ENCODE data around the gene SATB2.

The SATB2 gene

DNA sequence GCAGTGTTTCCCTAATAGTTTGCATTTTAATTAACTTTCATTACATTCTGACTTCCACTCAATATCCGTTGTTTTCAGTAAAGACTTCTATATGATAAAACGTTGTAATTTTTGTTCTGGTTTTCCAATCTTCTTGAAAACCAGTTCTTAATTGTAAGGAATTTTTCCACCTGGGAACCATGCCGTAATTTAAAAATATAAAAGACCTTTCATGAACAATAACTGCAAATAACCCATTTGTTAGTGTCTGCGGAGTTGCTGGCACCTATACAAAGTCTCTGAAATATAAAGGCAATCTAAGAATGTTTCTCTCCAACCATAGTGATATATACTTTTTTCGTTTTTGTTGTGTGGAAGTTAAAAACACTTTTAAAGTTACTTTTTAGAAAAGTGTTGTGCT, 7.7 kb upstream of the SATB2 start:
- no peak for DNase-seq

GRCh38 chr2:199464606-199465352, 7.0 kb upstream of the SATB2 start:
- DNase-seq, result no peak

DNA sequence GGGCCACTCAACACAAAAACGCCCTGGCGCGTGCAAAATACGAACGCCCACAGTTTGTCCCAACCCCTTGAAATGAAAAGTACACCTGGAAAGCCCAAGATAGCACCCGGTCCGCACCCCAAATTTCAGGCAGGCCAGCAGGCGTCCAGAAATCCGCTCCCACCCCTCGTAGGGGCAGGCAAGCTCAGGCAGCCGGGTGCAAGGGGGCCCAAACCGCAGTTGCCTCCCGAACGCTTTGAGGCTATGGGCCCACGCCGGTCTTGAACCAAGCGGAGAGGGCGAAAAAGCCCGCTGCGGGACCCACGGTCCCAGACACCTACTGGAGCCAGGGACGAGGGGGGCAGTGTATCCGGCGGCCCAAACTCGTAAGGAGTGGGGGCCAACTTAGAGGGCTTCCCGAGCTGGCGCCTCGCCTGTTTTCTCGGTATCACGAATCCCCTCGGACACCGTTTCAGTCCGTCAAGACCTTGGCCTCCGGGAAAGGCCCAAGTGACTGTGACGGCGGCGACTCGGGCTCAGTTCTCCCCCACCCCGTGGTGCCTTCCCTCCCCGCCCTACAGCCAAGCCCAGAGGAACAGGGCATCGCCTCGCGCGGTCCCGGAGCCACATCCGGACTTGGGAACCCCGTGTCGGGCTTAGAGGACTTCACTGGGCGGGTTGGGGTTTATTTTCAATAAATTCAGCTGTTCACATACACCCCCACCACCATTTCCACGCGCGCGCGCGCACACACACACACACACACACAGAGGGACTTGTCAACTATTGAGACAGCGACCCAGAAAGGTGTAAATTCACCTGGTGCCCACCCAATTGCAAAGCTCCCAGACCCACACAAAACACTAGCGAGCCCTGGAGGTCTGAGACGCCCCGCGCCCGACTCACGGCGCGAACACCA, 6.2 kb upstream of the SATB2 start:
- DNase-seq, result no peak

GRCh38 chr2:199462956-199463692, 5.4 kb upstream of the SATB2 start:
- DNase-seq, result peak; percentile 37

GRCh38 chr2:199462347-199462955, 4.7 kb upstream of the SATB2 start:
- no peak for DNase-seq

DNA sequence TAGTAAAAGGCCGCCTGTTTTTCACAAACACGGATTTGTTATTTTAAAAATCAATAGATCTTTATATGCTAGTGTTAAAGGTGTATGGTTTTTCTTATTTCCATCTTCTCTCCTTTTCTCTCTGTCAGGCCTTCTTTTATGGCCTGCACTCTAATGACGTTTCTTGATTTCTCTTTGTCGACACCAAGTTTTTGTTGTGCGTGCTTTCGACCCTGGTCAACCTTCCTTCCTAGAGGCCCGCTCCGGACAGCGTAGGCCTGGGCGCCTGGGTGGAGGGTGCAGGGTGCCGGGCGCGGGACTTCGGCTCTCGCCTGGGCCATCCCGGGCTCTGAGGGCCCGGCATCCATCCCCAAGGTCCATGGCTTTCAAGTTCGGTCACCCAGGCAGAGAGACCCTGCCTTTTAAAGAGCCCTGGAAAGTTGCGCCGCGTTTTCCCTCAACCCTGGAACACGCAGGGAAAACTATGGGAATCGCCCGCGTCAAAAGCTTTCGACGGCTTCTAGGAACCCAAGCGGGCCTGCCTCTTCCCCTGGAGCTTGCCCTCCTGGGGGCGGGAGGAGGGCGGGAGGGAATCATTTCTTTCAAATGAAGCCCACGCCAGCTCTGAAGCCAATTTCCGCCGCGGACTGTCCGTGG, 4.1 kb upstream of the SATB2 start:
- DNase-seq, result no peak

GRCh38 chr2:199460846-199461710, 3.3 kb upstream of the SATB2 start:
- no peak for DNase-seq

GRCh38 chr2:199460101-199460671, 2.4 kb upstream of the SATB2 start:
- no peak for DNase-seq

DNA sequence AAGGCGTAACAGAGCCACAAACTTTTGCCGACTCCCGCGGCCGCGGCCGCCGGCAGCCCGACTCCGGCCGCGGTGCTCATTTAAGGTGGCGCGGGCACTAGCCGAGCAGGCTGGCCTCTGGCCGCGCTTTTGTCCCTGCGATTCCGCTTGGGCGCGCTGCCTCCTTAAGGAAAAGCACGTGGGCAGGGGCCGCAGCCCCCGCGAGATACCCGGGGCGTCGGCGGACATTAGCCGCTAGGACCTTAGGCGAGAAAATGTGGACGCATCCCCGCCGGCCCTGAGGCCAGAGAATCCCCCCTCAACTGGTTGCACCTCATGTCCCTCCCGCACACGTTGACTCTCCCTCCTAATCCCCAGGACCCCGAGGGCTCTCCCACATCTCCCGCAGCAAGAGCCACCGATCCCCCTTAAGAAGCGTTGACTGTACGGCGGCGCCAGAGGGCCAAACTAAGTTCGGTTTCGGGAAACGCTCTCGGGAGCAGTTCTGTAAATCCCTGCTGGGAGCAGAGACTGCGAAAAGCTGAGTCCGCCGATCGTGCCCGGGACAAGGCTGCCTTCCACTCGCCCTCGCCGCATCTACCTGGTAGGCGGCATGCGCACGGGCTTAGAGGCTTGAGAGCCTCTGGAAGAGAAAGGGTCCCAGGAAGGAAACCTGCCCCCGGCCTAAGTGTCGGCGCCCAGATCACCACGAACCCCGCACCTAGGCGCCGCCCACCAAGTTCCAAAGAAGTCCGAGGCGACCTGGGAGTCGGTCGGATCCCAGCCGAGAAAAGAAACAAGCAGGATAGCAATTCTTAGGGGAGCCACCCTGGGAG, 1.8 kb upstream of the SATB2 start:
- DNase-seq, result peak; percentile 47

DNA sequence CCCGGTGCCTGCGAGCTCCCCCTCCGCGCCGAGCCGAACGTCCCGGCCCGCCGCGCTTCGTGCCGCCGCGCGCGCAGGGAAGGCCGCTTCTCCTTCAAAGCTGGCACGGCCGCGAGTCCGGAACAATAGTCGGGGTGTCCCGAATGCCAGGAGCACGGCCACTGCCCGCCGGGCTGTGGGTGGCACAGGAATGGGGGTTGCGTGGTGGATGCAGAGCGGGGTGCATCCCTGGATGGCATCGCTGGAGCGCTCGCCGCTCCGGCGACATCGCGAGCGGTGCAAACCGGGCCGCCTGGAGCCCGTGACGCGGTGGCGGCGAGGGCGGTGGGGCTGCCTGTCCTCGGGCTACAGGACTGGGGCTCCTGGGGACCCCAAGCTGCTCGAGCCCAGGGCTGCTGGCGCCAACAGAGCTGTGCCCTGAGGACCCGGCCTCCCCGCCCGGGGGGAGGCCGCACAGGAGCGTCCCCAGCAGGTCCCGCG, 1.1 kb upstream of the SATB2 start:
- no peak for DNase-seq

DNA sequence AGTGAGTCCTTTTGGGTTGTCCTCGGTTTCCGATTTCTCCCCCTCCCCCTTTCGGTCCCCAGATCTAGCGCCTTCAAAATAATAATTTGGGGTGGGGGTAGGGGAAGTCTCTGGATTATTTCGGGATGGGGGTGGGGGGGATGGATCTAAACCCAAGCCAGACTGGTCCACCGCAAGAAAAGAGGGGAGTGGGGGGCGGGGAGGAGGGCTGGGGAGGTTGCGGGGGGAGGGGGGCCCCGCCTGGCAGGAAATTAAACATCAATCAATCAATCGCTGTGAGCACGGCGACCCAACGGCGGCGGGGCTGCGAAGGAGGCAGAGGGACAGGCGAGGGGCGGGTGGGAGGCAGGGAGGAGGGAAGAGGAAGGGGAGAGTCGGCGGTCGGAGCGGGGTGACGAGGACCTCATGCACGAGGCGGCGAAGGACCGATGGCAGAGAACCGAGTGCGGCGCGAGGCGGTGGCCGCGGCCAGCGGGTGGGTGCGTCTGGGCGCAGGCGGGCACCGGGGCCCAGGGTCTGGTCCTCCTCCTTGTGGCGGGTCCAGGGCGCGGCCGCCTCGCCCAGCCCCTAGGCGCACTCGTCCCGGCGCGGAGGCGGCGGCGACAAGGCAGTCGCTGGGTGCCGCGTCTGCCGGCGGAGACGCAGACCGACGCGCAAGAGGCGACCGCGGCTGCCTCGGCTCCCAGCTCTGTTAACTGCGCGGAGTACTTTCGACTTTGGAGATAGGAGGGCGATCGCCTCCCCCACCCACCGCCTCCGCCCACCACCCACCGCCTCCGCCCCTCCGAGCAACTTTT, 468 bp upstream of the SATB2 start:
- no peak for DNase-seq

DNA sequence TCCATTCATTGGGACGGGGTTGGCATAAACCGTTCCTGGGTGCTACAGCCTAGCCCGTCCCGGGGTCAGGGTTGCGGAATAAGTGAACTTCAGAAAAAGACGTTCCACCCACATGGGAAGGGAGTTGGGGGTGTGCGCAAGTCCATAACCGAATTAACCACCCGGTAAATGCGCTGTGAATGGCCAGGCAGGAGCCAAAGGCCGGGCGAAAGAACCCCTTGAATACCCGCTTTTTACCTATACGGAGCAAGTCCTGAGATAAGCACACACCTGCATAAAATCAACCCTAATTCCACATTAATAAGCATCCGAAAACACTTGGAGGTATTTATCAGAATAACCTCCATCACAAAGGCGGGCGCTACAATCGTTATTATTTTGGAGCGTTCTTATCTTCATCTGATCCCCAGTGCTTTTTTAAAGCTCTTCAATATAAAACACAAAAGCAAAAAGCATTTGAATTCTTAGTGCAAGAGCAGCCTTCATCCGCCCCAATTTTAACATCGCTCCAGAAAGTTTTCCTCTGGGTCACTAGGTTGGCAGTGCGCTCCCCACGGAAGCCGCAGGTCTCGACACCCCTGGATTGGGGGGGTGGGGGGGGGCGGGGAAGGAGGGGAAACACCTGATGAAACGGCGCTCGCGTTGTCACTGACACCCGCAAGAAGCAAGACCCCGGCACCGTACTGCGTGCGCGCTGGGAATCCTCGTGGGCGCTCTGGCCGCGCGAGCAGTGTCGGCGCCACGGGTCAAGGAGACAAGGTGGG, 1.2 kb downstream of the SATB2 start:
- DNase-seq, result no peak

GRCh38 chr2:199455545-199456382, 2.0 kb downstream of the SATB2 start:
- peak; percentile 45 for DNase-seq

DNA sequence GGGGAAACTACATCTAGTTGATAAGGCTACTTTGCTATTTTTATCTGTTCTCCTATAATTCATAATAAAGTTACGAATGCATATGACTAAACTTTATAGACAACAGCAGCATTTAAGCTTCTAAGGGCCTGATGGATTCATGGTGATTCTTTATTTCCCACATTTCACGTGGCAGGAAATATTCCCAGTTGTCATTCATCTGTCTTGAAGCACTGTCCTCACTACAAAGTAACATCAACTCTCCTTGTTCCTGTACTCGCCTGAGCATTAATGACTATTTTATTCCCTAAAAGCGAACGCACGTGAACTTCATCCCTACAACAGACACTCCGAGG, 2.6 kb downstream of the SATB2 start:
- DNase-seq, result no peak

GRCh38 chr2:199452991-199453379, 4.8 kb downstream of the SATB2 start:
- DNase-seq, result no peak

DNA sequence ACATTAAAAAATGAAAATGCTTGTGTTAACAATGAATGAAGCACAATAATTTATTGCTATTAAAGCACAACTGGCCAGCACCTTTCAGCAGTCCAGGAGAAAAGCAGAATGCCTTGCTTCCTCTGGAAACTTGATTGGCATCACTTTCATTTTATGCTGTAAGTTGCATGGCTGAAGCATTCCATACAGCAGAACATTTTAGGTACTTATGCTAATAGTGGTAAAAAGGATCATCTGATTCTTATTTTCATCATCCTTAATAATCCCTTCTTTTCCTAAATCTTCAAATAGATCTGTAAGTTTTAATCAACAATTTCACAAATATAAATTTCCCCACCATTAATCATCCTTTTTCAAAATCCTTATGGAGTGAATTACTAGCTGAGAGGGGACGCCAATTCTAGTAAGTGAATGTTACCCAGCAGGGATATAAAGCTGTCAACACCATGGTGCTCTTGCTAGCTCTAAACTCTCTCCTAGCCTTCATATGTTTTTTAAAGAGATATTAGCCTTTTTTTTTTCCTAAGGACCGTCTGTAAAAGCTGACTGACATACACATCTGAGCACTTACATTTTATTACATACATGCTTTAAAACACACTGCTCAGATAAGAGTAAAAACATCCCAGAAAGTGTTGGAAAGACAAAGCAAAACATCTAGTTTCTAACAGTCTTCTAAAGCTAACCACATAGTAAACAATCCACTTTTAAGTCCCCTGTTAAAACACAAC, 5.3 kb downstream of the SATB2 start:
- no peak for DNase-seq

DNA sequence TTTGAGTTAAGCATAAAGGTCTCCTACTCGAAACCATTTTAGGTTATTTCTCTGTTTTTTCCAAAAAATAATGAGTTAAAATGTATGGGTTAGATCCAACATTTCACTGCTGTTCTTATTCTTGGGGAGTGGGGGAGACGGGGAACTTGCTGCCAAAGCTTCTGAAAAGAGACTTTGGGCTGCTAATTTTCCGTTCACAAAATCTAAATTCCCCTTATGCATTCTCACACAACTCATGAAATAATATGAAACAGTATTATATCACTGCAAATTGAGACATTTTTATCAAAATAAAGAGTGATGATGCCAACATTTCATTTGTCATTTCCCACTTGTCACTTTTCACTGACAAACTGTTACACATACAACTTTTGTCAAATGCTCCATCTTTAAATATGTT, 7.8 kb downstream of the SATB2 start:
- DNase-seq, result no peak

All from NCI-H2029 (cell line).